ENCODE results near the gene STRIP2.

Gene STRIP2

GRCh38 chr7:129519464-129519863, 85.2 kb downstream of the STRIP2 start:
- Histone ChIP-seq H3K27ac (ENCODE audit: low read length) (no peak overlapping the region), H3K79me2 (ENCODE audit: insufficient read depth, low read length) (no peaks in the 10 kb centered on the region), H3K36me3 (ENCODE audit: insufficient read depth, low read length) (no peaks in the 10 kb centered on the region), H3K9ac (ENCODE audit: low read depth, low read length) (no peak overlapping the region), H3K9me3 (ENCODE audit: insufficient read depth, low read length, severe bottlenecking) (no peaks in the 10 kb centered on the region), H3K4me3 (ENCODE audit: low read depth in 1 of 2, low read length in 2 of 2) (no peak overlapping the region), H3K4me1 (ENCODE audit: insufficient read depth, low read length) (no peaks in the 10 kb centered on the region), H3K27me3 (ENCODE audit: insufficient read depth, low read length, poor library complexity) (no peaks in the 10 kb centered on the region), H4K20me1 (ENCODE audit: insufficient read depth, low read length) (no peaks in the 10 kb centered on the region), H3K4me2 (ENCODE audit: insufficient read depth, low read length) (no peak overlapping the region), H2AFZ (ENCODE audit: low read depth, low read length) (no peak overlapping the region)
- no peak for DNase-seq
- ATAC-seq (ENCODE audit: insufficient read depth, low read depth): no peak
- TF ChIP-seq, protein P1, sequence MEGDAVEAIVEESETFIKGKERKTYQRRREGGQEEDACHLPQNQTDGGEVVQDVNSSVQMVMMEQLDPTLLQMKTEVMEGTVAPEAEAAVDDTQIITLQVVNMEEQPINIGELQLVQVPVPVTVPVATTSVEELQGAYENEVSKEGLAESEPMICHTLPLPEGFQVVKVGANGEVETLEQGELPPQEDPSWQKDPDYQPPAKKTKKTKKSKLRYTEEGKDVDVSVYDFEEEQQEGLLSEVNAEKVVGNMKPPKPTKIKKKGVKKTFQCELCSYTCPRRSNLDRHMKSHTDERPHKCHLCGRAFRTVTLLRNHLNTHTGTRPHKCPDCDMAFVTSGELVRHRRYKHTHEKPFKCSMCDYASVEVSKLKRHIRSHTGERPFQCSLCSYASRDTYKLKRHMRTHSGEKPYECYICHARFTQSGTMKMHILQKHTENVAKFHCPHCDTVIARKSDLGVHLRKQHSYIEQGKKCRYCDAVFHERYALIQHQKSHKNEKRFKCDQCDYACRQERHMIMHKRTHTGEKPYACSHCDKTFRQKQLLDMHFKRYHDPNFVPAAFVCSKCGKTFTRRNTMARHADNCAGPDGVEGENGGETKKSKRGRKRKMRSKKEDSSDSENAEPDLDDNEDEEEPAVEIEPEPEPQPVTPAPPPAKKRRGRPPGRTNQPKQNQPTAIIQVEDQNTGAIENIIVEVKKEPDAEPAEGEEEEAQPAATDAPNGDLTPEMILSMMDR (IDR thresholded peaks at IDR 0.05; ENCODE audit: borderline replicate concordance, extremely low read depth, low read length, poor library complexity, severe bottlenecking): no peak
- TF ChIP-seq EZH2 (IDR thresholded peaks at IDR 0.05; ENCODE audit: borderline replicate concordance, low read depth, low read length, severe bottlenecking): no peak

GRCh38 chr7:129522088-129522970, 88.1 kb downstream of the STRIP2 start:
- H3K27me3 ChIP-seq (ENCODE audit: insufficient read depth, low read length, poor library complexity): no peaks in the 10 kb centered on the region
- no peak overlapping the region for H2AFZ ChIP-seq (ENCODE audit: low read depth, low read length)
- H4K20me1 ChIP-seq (ENCODE audit: insufficient read depth, low read length): no peaks in the 10 kb centered on the region
- ATAC-seq (ENCODE audit: insufficient read depth, low read depth) (no peak), DNase-seq (no peak)
- no peak overlapping the region for H3K4me3 ChIP-seq (ENCODE audit: low read depth in 1 of 2, low read length in 2 of 2)
- H3K27ac ChIP-seq (ENCODE audit: low read length): no peak overlapping the region
- TF ChIP-seq EZH2 (IDR thresholded peaks at IDR 0.05; ENCODE audit: borderline replicate concordance, low read depth, low read length, severe bottlenecking): no peak
- TF ChIP-seq, protein P1 (IDR thresholded peaks at IDR 0.05; ENCODE audit: borderline replicate concordance, extremely low read depth, low read length, poor library complexity, severe bottlenecking): no peak
- H3K79me2 ChIP-seq (ENCODE audit: insufficient read depth, low read length): no peaks in the 10 kb centered on the region
- H3K9ac ChIP-seq (ENCODE audit: low read depth, low read length): no peak overlapping the region
- no peak overlapping the region for H3K4me2 ChIP-seq (ENCODE audit: insufficient read depth, low read length)
- H3K9me3 ChIP-seq (ENCODE audit: insufficient read depth, low read length, severe bottlenecking): no peaks in the 10 kb centered on the region
- no peaks in the 10 kb centered on the region for H3K4me1 ChIP-seq (ENCODE audit: insufficient read depth, low read length)
- no peaks in the 10 kb centered on the region for H3K36me3 ChIP-seq (ENCODE audit: insufficient read depth, low read length)

DNA sequence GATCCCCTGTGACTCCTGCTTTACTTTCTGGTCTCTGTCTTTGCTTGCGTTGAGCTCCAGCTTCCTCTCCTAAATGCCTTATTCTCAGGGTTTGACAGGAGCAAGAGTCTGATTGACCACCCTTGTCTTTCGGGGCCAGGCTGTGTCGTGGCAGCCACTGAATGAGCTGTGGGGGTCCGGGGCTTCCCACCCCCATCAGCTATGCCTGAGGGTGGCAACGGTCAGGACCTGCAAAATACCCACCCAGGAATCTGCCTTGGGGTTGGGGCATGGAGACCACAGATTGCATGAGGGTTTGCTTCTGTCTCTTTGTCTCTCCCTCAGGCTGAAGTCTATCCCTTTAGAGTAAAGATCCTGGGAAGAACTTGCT, 88.7 kb downstream of the STRIP2 start:
- no peak for ATAC-seq (ENCODE audit: insufficient read depth, low read depth)
- Histone ChIP-seq H4K20me1 (ENCODE audit: insufficient read depth, low read length) (no peaks in the 10 kb centered on the region), H2AFZ (ENCODE audit: low read depth, low read length) (no peak overlapping the region), H3K27me3 (ENCODE audit: insufficient read depth, low read length, poor library complexity) (no peaks in the 10 kb centered on the region), H3K4me3 (ENCODE audit: low read depth in 1 of 2, low read length in 2 of 2) (no peak overlapping the region), H3K9ac (ENCODE audit: low read depth, low read length) (no peak overlapping the region), H3K79me2 (ENCODE audit: insufficient read depth, low read length) (no peaks in the 10 kb centered on the region), H3K27ac (ENCODE audit: low read length) (no peak overlapping the region), H3K9me3 (ENCODE audit: insufficient read depth, low read length, severe bottlenecking) (no peaks in the 10 kb centered on the region), H3K4me2 (ENCODE audit: insufficient read depth, low read length) (no peak overlapping the region), H3K36me3 (ENCODE audit: insufficient read depth, low read length) (no peaks in the 10 kb centered on the region), H3K4me1 (ENCODE audit: insufficient read depth, low read length) (no peaks in the 10 kb centered on the region)
- no peak for TF ChIP-seq EZH2 (IDR thresholded peaks at IDR 0.05; ENCODE audit: borderline replicate concordance, low read depth, low read length, severe bottlenecking)
- TF ChIP-seq, protein P1 (IDR thresholded peaks at IDR 0.05; ENCODE audit: borderline replicate concordance, extremely low read depth, low read length, poor library complexity, severe bottlenecking): no peak
- no peak for DNase-seq
